ENCODE measurements around the gene ETFRF1. TPM values are rescaled to one million over a fixed set of nuclear protein-coding genes. Genes with fewer than 3 reads are reported as not detected.

Gene ETFRF1
- total RNA-seq, 1 experiment from 2014 or later: 5.9 TPM

DNA sequence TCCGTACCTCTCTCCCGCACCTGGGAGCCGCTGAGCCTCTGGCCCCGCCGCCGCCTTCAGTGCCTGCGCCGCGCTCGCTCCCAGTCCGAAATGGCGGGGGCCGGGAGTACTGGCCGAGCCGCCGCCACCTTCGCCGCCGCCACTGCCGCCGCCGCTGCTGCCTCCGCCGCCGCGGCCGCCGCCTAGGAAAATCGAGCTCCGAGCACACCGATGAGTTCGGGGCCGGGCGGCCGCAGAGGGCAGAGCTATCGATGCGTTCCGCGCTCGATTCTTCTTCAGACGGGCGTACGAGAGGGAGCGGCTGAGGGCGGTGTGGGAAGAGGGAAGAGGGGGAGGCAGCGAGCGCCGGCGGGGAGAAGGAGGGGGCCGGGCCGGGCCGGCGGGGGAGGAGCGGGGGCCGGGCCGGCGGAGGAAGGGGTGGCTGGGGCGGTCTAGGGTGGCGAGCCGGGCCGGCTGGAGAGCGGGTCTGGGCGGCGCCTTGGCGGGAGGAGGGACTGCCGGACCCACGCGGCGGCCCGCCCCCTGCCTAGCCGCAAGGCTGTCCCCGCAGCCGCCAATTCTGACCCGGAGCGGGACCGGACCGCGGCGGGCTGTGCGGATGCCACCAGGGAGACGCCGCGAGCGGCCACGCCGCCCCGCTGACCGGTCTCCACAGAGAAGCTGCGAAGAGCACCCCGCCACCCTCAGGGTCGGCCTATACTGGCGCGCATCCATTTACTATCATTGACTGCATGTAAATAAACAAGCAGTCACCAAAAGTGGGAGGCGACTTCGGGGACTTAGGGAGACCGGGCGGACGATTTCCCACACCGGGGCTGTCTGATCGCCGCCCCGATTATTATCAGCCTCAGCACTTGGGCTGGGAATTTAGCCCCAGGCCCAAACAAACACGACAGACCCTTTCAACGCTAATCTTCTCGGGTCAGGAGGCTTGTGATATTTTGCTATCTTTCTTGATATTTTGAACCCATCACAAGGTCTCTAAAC, 56.0 kb downstream of the ETFRF1 start, which contains the start of gene KRAS:
Gene KRAS (minus strand): TSS at position 186 of the 987 bp plus-strand sequence.
- ChIA-PET POLR2A (interaction anchor here (0.6 to 1.0 kb wide), 2 partner anchors 56 to 244 kb away, joined by 3 to 4 read pairs; partner anchors contain the start of genes DNAI7 and ETFRF1), CTCF (interaction anchor here (1.0 kb wide), 1 partner anchor 10 kb away, joined by 4 read pairs; no protein-coding TSS in a partner anchor)
- peaks cover 18% of the 10 kb centered on the region for H3K27me3 Mint-ChIP-seq (ENCODE audit: low read depth)
- peaks cover 32% of the 10 kb centered on the region for H3K4me1 Mint-ChIP-seq
- peak; percentile 95 for DNase-seq (ENCODE audit: low spot score)
- ATAC-seq: peak; percentile 90
- peak within 1 kb of the TSS; percentile 89 for H3K4me3 Mint-ChIP-seq
- H3K27ac Mint-ChIP-seq: peak within 1 kb of the TSS; percentile 85
- no peaks in the 10 kb centered on the region for H3K9me3 Mint-ChIP-seq
- peaks cover 5% of the 10 kb centered on the region; the same call in 1 of the 2 replicates for H3K36me3 Mint-ChIP-seq
- no peak for TF ChIP-seq IRF2 (CRISPR knock-in tag; IDR thresholded peaks at IDR 0.05; ENCODE audit: borderline replicate concordance, low read depth)
- no peak for TF ChIP-seq ZNF671 (CRISPR knock-in tag; IDR thresholded peaks at IDR 0.05)
- TF ChIP-seq, protein P1, sequence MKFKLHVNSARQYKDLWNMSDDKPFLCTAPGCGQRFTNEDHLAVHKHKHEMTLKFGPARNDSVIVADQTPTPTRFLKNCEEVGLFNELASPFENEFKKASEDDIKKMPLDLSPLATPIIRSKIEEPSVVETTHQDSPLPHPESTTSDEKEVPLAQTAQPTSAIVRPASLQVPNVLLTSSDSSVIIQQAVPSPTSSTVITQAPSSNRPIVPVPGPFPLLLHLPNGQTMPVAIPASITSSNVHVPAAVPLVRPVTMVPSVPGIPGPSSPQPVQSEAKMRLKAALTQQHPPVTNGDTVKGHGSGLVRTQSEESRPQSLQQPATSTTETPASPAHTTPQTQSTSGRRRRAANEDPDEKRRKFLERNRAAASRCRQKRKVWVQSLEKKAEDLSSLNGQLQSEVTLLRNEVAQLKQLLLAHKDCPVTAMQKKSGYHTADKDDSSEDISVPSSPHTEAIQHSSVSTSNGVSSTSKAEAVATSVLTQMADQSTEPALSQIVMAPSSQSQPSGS (CRISPR knock-in tag; IDR thresholded peaks at IDR 0.05; ENCODE audit: borderline replicate concordance, low read depth): no peak
- TF ChIP-seq CREB1 (CRISPR knock-in tag; IDR thresholded peaks at IDR 0.05): no peak
- TF ChIP-seq JUN (CRISPR knock-in tag; IDR thresholded peaks at IDR 0.05): no peak
- peak; percentile 39; the same call in 1 of the 2 replicates for TF ChIP-seq ZNF232 (CRISPR knock-in tag; IDR thresholded peaks at IDR 0.05)
- TF ChIP-seq FOXP1 (CRISPR knock-in tag; IDR thresholded peaks at IDR 0.05; ENCODE audit: borderline replicate concordance): no peak
- TF ChIP-seq, protein P2, sequence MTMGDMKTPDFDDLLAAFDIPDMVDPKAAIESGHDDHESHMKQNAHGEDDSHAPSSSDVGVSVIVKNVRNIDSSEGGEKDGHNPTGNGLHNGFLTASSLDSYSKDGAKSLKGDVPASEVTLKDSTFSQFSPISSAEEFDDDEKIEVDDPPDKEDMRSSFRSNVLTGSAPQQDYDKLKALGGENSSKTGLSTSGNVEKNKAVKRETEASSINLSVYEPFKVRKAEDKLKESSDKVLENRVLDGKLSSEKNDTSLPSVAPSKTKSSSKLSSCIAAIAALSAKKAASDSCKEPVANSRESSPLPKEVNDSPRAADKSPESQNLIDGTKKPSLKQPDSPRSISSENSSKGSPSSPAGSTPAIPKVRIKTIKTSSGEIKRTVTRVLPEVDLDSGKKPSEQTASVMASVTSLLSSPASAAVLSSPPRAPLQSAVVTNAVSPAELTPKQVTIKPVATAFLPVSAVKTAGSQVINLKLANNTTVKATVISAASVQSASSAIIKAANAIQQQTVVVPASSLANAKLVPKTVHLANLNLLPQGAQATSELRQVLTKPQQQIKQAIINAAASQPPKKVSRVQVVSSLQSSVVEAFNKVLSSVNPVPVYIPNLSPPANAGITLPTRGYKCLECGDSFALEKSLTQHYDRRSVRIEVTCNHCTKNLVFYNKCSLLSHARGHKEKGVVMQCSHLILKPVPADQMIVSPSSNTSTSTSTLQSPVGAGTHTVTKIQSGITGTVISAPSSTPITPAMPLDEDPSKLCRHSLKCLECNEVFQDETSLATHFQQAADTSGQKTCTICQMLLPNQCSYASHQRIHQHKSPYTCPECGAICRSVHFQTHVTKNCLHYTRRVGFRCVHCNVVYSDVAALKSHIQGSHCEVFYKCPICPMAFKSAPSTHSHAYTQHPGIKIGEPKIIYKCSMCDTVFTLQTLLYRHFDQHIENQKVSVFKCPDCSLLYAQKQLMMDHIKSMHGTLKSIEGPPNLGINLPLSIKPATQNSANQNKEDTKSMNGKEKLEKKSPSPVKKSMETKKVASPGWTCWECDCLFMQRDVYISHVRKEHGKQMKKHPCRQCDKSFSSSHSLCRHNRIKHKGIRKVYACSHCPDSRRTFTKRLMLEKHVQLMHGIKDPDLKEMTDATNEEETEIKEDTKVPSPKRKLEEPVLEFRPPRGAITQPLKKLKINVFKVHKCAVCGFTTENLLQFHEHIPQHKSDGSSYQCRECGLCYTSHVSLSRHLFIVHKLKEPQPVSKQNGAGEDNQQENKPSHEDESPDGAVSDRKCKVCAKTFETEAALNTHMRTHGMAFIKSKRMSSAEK (CRISPR knock-in tag; IDR thresholded peaks at IDR 0.05; ENCODE audit: borderline replicate concordance): no peak
- no peak for TF ChIP-seq NFATC4 (CRISPR knock-in tag; IDR thresholded peaks at IDR 0.05)
- TF ChIP-seq, protein P3, sequence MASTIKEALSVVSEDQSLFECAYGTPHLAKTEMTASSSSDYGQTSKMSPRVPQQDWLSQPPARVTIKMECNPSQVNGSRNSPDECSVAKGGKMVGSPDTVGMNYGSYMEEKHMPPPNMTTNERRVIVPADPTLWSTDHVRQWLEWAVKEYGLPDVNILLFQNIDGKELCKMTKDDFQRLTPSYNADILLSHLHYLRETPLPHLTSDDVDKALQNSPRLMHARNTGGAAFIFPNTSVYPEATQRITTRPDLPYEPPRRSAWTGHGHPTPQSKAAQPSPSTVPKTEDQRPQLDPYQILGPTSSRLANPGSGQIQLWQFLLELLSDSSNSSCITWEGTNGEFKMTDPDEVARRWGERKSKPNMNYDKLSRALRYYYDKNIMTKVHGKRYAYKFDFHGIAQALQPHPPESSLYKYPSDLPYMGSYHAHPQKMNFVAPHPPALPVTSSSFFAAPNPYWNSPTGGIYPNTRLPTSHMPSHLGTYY (CRISPR knock-in tag; IDR thresholded peaks at IDR 0.05): no peak
- TF ChIP-seq ZNF263 (CRISPR knock-in tag; IDR thresholded peaks at IDR 0.05; ENCODE audit: low read depth): no peak
- no peak for TF ChIP-seq GRHL2 (CRISPR knock-in tag; IDR thresholded peaks at IDR 0.05; ENCODE audit: insufficient replicate concordance, severe bottlenecking)
- no peak for TF ChIP-seq GABPB1 (CRISPR knock-in tag; IDR thresholded peaks at IDR 0.05)
- TF ChIP-seq, protein P4, sequence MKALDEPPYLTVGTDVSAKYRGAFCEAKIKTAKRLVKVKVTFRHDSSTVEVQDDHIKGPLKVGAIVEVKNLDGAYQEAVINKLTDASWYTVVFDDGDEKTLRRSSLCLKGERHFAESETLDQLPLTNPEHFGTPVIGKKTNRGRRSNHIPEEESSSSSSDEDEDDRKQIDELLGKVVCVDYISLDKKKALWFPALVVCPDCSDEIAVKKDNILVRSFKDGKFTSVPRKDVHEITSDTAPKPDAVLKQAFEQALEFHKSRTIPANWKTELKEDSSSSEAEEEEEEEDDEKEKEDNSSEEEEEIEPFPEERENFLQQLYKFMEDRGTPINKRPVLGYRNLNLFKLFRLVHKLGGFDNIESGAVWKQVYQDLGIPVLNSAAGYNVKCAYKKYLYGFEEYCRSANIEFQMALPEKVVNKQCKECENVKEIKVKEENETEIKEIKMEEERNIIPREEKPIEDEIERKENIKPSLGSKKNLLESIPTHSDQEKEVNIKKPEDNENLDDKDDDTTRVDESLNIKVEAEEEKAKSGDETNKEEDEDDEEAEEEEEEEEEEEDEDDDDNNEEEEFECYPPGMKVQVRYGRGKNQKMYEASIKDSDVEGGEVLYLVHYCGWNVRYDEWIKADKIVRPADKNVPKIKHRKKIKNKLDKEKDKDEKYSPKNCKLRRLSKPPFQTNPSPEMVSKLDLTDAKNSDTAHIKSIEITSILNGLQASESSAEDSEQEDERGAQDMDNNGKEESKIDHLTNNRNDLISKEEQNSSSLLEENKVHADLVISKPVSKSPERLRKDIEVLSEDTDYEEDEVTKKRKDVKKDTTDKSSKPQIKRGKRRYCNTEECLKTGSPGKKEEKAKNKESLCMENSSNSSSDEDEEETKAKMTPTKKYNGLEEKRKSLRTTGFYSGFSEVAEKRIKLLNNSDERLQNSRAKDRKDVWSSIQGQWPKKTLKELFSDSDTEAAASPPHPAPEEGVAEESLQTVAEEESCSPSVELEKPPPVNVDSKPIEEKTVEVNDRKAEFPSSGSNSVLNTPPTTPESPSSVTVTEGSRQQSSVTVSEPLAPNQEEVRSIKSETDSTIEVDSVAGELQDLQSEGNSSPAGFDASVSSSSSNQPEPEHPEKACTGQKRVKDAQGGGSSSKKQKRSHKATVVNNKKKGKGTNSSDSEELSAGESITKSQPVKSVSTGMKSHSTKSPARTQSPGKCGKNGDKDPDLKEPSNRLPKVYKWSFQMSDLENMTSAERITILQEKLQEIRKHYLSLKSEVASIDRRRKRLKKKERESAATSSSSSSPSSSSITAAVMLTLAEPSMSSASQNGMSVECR (CRISPR knock-in tag; IDR thresholded peaks at IDR 0.05; ENCODE audit: borderline replicate concordance): peak; percentile 64; the same call in 1 of the 2 replicates
- 0 out of 2 replicates have a peak, but pooled peaks have one; percentile 28 for TF ChIP-seq ZBTB21 (CRISPR knock-in tag; IDR thresholded peaks at IDR 0.05; ENCODE audit: borderline replicate concordance)
- no peak for TF ChIP-seq ATF1 (CRISPR knock-in tag; IDR thresholded peaks at IDR 0.05)
- peak; percentile 56; the same call in 1 of the 2 replicates for TF ChIP-seq SP1 (CRISPR knock-in tag; conservative IDR thresholded peaks at IDR 0.05)
- TF ChIP-seq, protein P5, sequence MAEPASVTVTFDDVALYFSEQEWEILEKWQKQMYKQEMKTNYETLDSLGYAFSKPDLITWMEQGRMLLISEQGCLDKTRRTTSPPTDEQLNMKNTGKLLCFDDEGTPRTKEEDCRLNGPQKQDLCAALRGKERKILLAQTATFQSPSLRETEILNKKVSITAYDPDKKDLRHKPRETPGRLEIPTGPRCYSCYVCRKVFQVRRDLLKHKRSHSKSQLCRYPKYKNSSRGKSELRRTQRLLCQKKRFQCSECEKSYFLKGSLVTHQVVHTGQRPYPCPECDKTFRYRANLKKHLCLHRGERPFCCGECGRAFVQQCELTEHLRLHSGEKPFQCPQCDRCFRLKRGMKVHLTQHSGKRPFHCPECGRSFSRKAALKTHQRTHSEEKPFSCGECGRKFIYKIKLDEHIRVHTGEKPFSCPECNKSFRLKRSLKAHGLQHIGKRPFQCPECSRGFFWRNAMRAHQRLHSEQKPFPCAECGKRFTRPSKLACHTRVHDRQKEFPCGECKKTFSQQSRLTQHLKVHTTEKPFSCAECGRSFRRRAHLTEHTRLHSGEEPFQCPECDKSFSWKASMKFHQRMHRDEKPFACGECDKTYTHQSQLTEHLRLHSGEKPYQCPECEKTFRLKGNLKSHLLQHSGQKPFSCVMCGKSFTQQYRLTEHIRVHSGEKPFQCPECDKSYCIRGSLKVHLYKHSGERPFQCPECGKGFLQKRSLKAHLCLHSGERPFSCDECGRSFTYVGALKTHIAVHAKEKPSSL (CRISPR knock-in tag; conservative IDR thresholded peaks at IDR 0.05): no peak
- TF ChIP-seq, protein P6, sequence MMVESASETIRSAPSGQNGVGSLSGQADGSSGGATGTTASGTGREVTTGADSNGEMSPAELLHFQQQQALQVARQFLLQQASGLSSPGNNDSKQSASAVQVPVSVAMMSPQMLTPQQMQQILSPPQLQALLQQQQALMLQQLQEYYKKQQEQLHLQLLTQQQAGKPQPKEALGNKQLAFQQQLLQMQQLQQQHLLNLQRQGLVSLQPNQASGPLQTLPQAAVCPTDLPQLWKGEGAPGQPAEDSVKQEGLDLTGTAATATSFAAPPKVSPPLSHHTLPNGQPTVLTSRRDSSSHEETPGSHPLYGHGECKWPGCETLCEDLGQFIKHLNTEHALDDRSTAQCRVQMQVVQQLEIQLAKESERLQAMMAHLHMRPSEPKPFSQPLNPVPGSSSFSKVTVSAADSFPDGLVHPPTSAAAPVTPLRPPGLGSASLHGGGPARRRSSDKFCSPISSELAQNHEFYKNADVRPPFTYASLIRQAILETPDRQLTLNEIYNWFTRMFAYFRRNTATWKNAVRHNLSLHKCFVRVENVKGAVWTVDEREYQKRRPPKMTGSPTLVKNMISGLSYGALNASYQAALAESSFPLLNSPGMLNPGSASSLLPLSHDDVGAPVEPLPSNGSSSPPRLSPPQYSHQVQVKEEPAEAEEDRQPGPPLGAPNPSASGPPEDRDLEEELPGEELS (CRISPR knock-in tag; IDR thresholded peaks at IDR 0.05): no peak
